Stimulated activated CD8-positive, alpha-beta memory T cell treated with anti-CD3 and anti-CD28 coated beads, Interleukin-15, amount 100 ng/mL, for 48 hours (primary cell): Measurements from ENCODE around the gene PEX1.
"Not testable (repeated sequence)": the region's sequence is repeated elsewhere in the genome, so short reads cannot be mapped to it uniquely, and the experiment has no call there.

Source experiments
- DNase-seq, 2 donors: peaks; one replicate each; pipeline ENCODE4 v3.0.0-alpha.2; 2020; ENCODE audit warnings: low read depth in 2 of 2

PEX1 gene

GRCh38 chr7:92528188-92528957 is at the start of gene PEX1, which contains the start of gene RBM48:
PEX1 (minus strand) TSS chr7:92528520; CDS start chr7:92528435, 85 bp downstream.
RBM48 (plus strand) TSS chr7:92528795; CDS start chr7:92528814, 19 bp downstream.
- DNase-seq = peak; percentile 94 to 96

- DNase-seq = no peak
Measured at GRCh38 chr7:92576296-92576695, 48.0 kb upstream of the PEX1 start.

- no peak for DNase-seq
Measured at GRCh38 chr7:92569137-92569536, 40.8 kb upstream of the PEX1 start.

GRCh38 chr7:92567460-92567859 is 39.1 kb upstream of the PEX1 start:
- no peak for DNase-seq

- no peak for DNase-seq
Measured at GRCh38 chr7:92563345-92563744, 35.0 kb upstream of the PEX1 start.

GRCh38 chr7:92560602-92561001 is 32.3 kb upstream of the PEX1 start:
- DNase-seq = no peak

GRCh38 chr7:92557808-92558362 is 29.6 kb upstream of the PEX1 start:
- DNase-seq = no peak

GRCh38 chr7:92557249-92557648 is 28.9 kb upstream of the PEX1 start:
- DNase-seq = no peak

- DNase-seq = no peak
Measured at GRCh38 chr7:92550194-92550593, 21.9 kb upstream of the PEX1 start.

- no peak for DNase-seq
Measured at GRCh38 chr7:92547579-92547978, 19.3 kb upstream of the PEX1 start.

GRCh38 chr7:92546856-92547497 is 18.7 kb upstream of the PEX1 start:
- no peak for DNase-seq

- DNase-seq = not testable (repeated sequence)
Measured at GRCh38 chr7:92545116-92545515, 16.8 kb upstream of the PEX1 start.

- DNase-seq = not testable (repeated sequence)
Measured at GRCh38 chr7:92543542-92543941, 15.2 kb upstream of the PEX1 start.

GRCh38 chr7:92534572-92534971 is 6.3 kb upstream of the PEX1 start:
- DNase-seq = no peak

- no peak for DNase-seq
Measured at GRCh38 chr7:92528958-92529264, 591 bp upstream of the PEX1 start.

GRCh38 chr7:92527300-92528187 is 776 bp downstream of the PEX1 start:
- peak; percentile 30 to 31 for DNase-seq

- DNase-seq = no peak
Measured at GRCh38 chr7:92523110-92523509, 5.2 kb downstream of the PEX1 start.

- no peak for DNase-seq
Measured at GRCh38 chr7:92520024-92520423, 8.3 kb downstream of the PEX1 start.

GRCh38 chr7:92517631-92518030 is 10.7 kb downstream of the PEX1 start:
- DNase-seq = no peak

GRCh38 chr7:92513167-92513902 is 15.0 kb downstream of the PEX1 start:
- no peak for DNase-seq

GRCh38 chr7:92508946-92509345 is 19.4 kb downstream of the PEX1 start:
- DNase-seq = no peak
